Upper lobe of right lung (tissue), 1 donor: ENCODE results near the gene MYO1E. TPM values are rescaled to one million over a fixed set of nuclear protein-coding genes. Genes with fewer than 3 reads are reported as not detected.

Source experiments
- ATAC-seq: fragments of 200-7000 bp; cut with Tn5 transposase; one replicate; pipeline ENCODE4 v1.9.1; 2020; ENCODE audit warnings: mild to moderate bottlenecking, moderate library complexity
- DNase-seq: peaks from one replicate; pipeline ENCODE4 v3.0.0-alpha.2; 2020
- H3K27ac ChIP-seq: fragments of 200-600 bp; one replicate; pipeline ENCODE4 v1.8.0; 2022
- H3K27me3 ChIP-seq: fragments of 200-600 bp; one replicate; pipeline ENCODE4 v1.8.0; 2022; ENCODE audit warnings: mild to moderate bottlenecking
- H3K36me3 ChIP-seq: fragments of 200-600 bp; one replicate; pipeline ENCODE4 v1.8.0; 2022
- H3K4me1 ChIP-seq: fragments of 200-600 bp; one replicate; pipeline ENCODE4 v1.8.0; 2022
- H3K4me3 ChIP-seq: fragments of 200-600 bp; one replicate; pipeline ENCODE4 v1.8.0; 2022; ENCODE audit warnings: mild to moderate bottlenecking
- H3K9me3 ChIP-seq: fragments of 200-600 bp; one replicate; pipeline ENCODE4 v1.8.0; 2022
- intact Hi-C: fragments of 100-400 bp; cut with DNase I; formaldehyde crosslinking; loops from one replicate; pipeline ENCODE4 v1.11.0; 2022
- total RNA-seq: library from RNA; stranded (reverse); fragmentation: NEBNext Ultra II Directional; extraction: Animal tissue kit (Norgen Biotek cat#: 25700); gene quantifications from one replicate; pipeline ENCODE4 v1.2.1, GENCODE V29; 2021
- TF ChIP-seq, protein P1 (sequence below): fragments of 200-600 bp; IDR thresholded peaks from one replicate; pipeline ENCODE4 v1.8.0; 2022; ENCODE audit warnings: antibody characterized with exemption
- donor health status: DM: no; HTN: yes; CAD: no; lungs with severe emphysema.

The MYO1E gene
- total RNA-seq, 1 donor from 2014 or later, result 98.4 TPM

GRCh38 chr15:59332009-59332408 lies 40.7 kb downstream of the MYO1E start:
- no peak for ATAC-seq
- TF ChIP-seq, protein P1, sequence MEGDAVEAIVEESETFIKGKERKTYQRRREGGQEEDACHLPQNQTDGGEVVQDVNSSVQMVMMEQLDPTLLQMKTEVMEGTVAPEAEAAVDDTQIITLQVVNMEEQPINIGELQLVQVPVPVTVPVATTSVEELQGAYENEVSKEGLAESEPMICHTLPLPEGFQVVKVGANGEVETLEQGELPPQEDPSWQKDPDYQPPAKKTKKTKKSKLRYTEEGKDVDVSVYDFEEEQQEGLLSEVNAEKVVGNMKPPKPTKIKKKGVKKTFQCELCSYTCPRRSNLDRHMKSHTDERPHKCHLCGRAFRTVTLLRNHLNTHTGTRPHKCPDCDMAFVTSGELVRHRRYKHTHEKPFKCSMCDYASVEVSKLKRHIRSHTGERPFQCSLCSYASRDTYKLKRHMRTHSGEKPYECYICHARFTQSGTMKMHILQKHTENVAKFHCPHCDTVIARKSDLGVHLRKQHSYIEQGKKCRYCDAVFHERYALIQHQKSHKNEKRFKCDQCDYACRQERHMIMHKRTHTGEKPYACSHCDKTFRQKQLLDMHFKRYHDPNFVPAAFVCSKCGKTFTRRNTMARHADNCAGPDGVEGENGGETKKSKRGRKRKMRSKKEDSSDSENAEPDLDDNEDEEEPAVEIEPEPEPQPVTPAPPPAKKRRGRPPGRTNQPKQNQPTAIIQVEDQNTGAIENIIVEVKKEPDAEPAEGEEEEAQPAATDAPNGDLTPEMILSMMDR, result no peak

GRCh38 chr15:59330649-59331048 lies 42.0 kb downstream of the MYO1E start:
- Histone ChIP-seq H3K36me3 (no peaks in the 10 kb centered on the region), H3K27ac (no peak overlapping the region), H3K4me3 (no peak overlapping the region), H3K4me1 (peaks cover 35% of the 10 kb centered on the region), H3K9me3 (no peaks in the 10 kb centered on the region), H3K27me3 (no peaks in the 10 kb centered on the region)
- intact Hi-C loops, result no loop called here
- ATAC-seq (no peak), DNase-seq (no peak)
- TF ChIP-seq, protein P1, result no peak

More at GRCh38 chr15:59332009-59332408, 40.7 kb downstream of the MYO1E start:
- intact Hi-C loops, result no loop called here
- Histone ChIP-seq H3K4me1 (peaks cover 35% of the 10 kb centered on the region), H3K27me3 (no peaks in the 10 kb centered on the region), H3K9me3 (no peaks in the 10 kb centered on the region), H3K27ac (no peak overlapping the region), H3K4me3 (no peak overlapping the region), H3K36me3 (no peaks in the 10 kb centered on the region)
- DNase-seq, result no peak

- DNase-seq (no peak), ATAC-seq (peak; percentile 72)
- TF ChIP-seq, protein P1, result no peak
- intact Hi-C loops, result no loop called here
- no peaks in the 10 kb centered on the region for H3K27me3 ChIP-seq
- peak overlapping the region; percentile 34 for H3K27ac ChIP-seq
- H3K36me3 ChIP-seq, result no peaks in the 10 kb centered on the region
- no peaks in the 10 kb centered on the region for H3K9me3 ChIP-seq
- H3K4me3 ChIP-seq, result no peak overlapping the region
- H3K4me1 ChIP-seq, result peaks cover 35% of the 10 kb centered on the region
These were observed 42.9 kb downstream of the MYO1E start for GRCh38 chr15:59329570-59330350.

DNA sequence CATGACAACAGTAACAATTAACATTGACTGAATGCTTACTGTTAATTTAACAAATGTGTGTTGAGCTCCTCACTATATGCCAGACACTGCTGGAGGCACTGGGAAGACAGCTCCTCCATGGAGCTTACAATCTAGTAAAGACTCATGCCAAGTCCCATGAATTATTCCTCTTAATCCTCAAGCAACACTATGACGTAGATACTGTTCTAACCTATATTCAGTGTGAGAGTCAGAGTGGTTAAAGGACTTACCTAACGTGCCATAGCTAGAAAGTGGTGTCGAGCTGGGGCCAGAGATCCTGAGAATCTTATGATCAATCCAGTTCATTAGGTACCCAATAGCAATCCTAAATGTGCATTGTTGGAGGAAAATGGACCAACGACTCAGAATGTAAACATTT lies 43.6 kb downstream of the MYO1E start:
- Histone ChIP-seq H3K27me3 (no peaks in the 10 kb centered on the region), H3K9me3 (no peaks in the 10 kb centered on the region), H3K27ac (peak overlapping the region; percentile 34), H3K4me3 (no peak overlapping the region), H3K4me1 (peaks cover 35% of the 10 kb centered on the region), H3K36me3 (no peaks in the 10 kb centered on the region)
- intact Hi-C loops, result no loop called here
- ATAC-seq (no peak), DNase-seq (no peak)
- TF ChIP-seq, protein P1, result no peak

GRCh38 chr15:59327942-59328341 lies 44.7 kb downstream of the MYO1E start:
- no peak overlapping the region for H3K27ac ChIP-seq
- H3K36me3 ChIP-seq, result no peaks in the 10 kb centered on the region
- TF ChIP-seq, protein P1, result no peak
- DNase-seq (no peak), ATAC-seq (peak; percentile 48)
- no peaks in the 10 kb centered on the region for H3K9me3 ChIP-seq
- intact Hi-C loops, result no loop called here
- no peak overlapping the region for H3K4me3 ChIP-seq
- H3K4me1 ChIP-seq, result peaks cover 26% of the 10 kb centered on the region
- H3K27me3 ChIP-seq, result no peaks in the 10 kb centered on the region
